ENCODE results near the gene ATP11A.

DNA sequence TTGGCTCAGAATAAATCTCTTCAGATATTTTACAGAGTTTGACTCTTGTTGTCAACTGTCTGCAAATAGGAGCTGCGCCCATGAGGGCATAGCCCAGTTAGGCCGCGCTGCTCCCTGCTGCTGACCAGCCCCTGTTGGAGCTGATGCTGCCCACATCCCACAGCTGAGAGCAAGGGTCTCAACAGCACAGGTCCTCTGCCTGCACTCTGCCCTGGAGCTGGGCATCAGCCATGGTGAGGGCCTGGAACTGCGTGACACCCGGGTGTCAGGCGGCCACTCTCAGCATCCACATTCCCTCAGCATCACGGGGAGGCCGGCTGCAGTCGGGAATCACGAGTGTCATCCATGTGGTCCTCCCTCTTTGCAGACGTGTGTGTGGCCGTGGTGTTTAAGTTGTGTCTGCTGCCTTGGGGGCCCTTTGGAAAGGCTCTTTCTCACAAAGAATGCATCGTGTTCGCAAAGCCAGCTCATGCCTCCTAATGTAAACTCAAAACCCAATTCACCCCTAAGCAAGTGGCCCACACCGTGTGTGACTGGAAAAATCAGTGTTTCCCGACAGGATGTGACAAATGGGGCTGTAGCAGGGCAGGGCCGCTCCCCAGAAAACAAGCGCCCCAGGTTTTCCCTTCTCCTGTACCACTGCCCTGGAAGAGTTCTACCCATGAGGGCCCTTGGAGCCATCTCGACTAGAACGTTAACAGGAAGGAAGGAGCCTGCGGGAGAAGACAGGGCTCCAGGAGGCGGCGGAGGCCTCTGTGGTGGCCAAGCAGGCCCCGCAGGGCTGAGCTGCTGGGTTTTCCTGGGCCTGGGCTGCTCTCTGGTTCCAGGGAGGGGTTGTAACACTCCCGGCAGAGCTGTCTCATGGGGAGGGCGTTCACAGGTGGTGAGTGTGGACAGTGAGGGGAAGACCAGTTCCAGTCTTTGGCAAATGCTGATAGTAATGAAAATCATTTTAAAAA lies 20.3 kb downstream of the ATP11A start:
- TF ChIP-seq POLR2AphosphoS5 (IDR thresholded peaks at IDR 0.05; ENCODE audit: insufficient read depth, low read depth, low read length) (no peak), EZH2 (IDR thresholded peaks at IDR 0.05; ENCODE audit: borderline replicate concordance, low read depth, low read length, severe bottlenecking) (no peak), POLR2A (IDR thresholded peaks at IDR 0.05; ENCODE audit: low read depth, low read length) (no peak), FOS (IDR thresholded peaks at IDR 0.05; ENCODE audit: borderline replicate concordance, insufficient read depth, low read length) (no peak), JUN (IDR thresholded peaks at IDR 0.05; ENCODE audit: borderline replicate concordance, insufficient read depth, insufficient read length, low read depth) (no peak), MYC (IDR thresholded peaks at IDR 0.05; ENCODE audit: low read depth, low read length) (no peak)
- TF ChIP-seq, protein P1, sequence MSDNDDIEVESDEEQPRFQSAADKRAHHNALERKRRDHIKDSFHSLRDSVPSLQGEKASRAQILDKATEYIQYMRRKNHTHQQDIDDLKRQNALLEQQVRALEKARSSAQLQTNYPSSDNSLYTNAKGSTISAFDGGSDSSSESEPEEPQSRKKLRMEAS (IDR thresholded peaks at IDR 0.05; ENCODE audit: insufficient read depth, insufficient read length) = no peak
- TF ChIP-seq, protein P2, sequence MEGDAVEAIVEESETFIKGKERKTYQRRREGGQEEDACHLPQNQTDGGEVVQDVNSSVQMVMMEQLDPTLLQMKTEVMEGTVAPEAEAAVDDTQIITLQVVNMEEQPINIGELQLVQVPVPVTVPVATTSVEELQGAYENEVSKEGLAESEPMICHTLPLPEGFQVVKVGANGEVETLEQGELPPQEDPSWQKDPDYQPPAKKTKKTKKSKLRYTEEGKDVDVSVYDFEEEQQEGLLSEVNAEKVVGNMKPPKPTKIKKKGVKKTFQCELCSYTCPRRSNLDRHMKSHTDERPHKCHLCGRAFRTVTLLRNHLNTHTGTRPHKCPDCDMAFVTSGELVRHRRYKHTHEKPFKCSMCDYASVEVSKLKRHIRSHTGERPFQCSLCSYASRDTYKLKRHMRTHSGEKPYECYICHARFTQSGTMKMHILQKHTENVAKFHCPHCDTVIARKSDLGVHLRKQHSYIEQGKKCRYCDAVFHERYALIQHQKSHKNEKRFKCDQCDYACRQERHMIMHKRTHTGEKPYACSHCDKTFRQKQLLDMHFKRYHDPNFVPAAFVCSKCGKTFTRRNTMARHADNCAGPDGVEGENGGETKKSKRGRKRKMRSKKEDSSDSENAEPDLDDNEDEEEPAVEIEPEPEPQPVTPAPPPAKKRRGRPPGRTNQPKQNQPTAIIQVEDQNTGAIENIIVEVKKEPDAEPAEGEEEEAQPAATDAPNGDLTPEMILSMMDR (IDR thresholded peaks at IDR 0.05; ENCODE audit: extremely low read depth in 1 of 2, insufficient read depth in 1 of 2, low read depth in 1 of 2, low read length in 2 of 2) = no peak

Data from endothelial cell of umbilical vein (primary cell).